Mononuclear cell (primary cell): ENCODE measurements around the gene TSPO2. TPM values are rescaled to one million over a fixed set of nuclear protein-coding genes. Genes with fewer than 3 reads are reported as not detected.

ENCODE experiments used
- H3K27me3 ChIP-seq: 2 replicates; pipeline ENCODE4 v1.6.0; 2011; ENCODE audit warnings: low read length, control low read depth; ENCODE audit not compliant: insufficient read depth
- H3K4me1 ChIP-seq: 2 replicates; pipeline ENCODE4 v1.5.1; 2011; ENCODE audit warnings: mild to moderate bottlenecking, low read length, control low read depth; ENCODE audit not compliant: insufficient read depth
- H3K4me3 ChIP-seq: 2 replicates; pipeline ENCODE4 v1.5.1; 2011; ENCODE audit warnings: mild to moderate bottlenecking, low read length, moderate library complexity
- H3K9me3 ChIP-seq: 2 replicates; pipeline ENCODE4 v1.5.1; 2011; ENCODE audit warnings: low read depth, mild to moderate bottlenecking, control low read depth, low read length
- total RNA-seq: library from RNA; depleted of rRNA; stranded (reverse); fragments of >200 nt; gene quantifications from one replicate; pipeline ENCODE4 v1.2.3, GENCODE V29; 2012

TSPO2 gene
- total RNA-seq, 1 donor, result not detected

GRCh38 chr6:41055149-41055548, 12.9 kb downstream of the TSPO2 start:
- H3K4me3 ChIP-seq, result no peak overlapping the region
- no peaks in the 10 kb centered on the region for H3K9me3 ChIP-seq
- H3K4me1 ChIP-seq, result peaks cover 22% of the 10 kb centered on the region
- H3K27me3 ChIP-seq, result no peaks in the 10 kb centered on the region

- Histone ChIP-seq H3K4me1 (peaks cover 13% of the 10 kb centered on the region), H3K4me3 (no peak overlapping the region), H3K27me3 (no peaks in the 10 kb centered on the region), H3K9me3 (no peaks in the 10 kb centered on the region)
Observed at GRCh38 chr6:41056768-41057490, 14.7 kb downstream of the TSPO2 start.

- Histone ChIP-seq H3K4me1 (peaks cover 4% of the 10 kb centered on the region), H3K4me3 (no peak overlapping the region), H3K9me3 (no peaks in the 10 kb centered on the region)
Observed at GRCh38 chr6:41058783-41059181, 16.5 kb downstream of the TSPO2 start.

GRCh38 chr6:41059556-41059955, 17.3 kb downstream of the TSPO2 start:
- Histone ChIP-seq H3K9me3 (no peaks in the 10 kb centered on the region), H3K27me3 (no peaks in the 10 kb centered on the region), H3K4me1 (peaks cover 4% of the 10 kb centered on the region), H3K4me3 (no peak overlapping the region)

More at GRCh38 chr6:41058783-41059181, 16.5 kb downstream of the TSPO2 start:
- H3K27me3 ChIP-seq, result no peaks in the 10 kb centered on the region

- Histone ChIP-seq H3K4me1 (peaks cover 4% of the 10 kb centered on the region), H3K27me3 (no peaks in the 10 kb centered on the region), H3K9me3 (no peaks in the 10 kb centered on the region), H3K4me3 (no peak overlapping the region)
Observed at GRCh38 chr6:41061196-41061726, 19.0 kb downstream of the TSPO2 start.

GRCh38 chr6:41062056-41062455, 19.8 kb downstream of the TSPO2 start:
- Histone ChIP-seq H3K4me3 (no peak overlapping the region), H3K9me3 (no peaks in the 10 kb centered on the region), H3K27me3 (no peaks in the 10 kb centered on the region), H3K4me1 (peaks cover 4% of the 10 kb centered on the region)

GRCh38 chr6:41063884-41064285, 21.6 kb downstream of the TSPO2 start:
- Histone ChIP-seq H3K4me3 (no peak overlapping the region), H3K27me3 (no peaks in the 10 kb centered on the region), H3K9me3 (no peaks in the 10 kb centered on the region), H3K4me1 (no peaks in the 10 kb centered on the region)

GRCh38 chr6:41064841-41065240, 22.6 kb downstream of the TSPO2 start:
- no peaks in the 10 kb centered on the region for H3K9me3 ChIP-seq
- no peaks in the 10 kb centered on the region for H3K27me3 ChIP-seq
- H3K4me1 ChIP-seq, result no peaks in the 10 kb centered on the region
- no peak overlapping the region for H3K4me3 ChIP-seq

GRCh38 chr6:41065550-41066026, 23.3 kb downstream of the TSPO2 start:
- no peaks in the 10 kb centered on the region for H3K9me3 ChIP-seq
- peaks cover 1% of the 10 kb centered on the region for H3K4me1 ChIP-seq
- no peak overlapping the region for H3K4me3 ChIP-seq
- H3K27me3 ChIP-seq, result no peaks in the 10 kb centered on the region

GRCh38 chr6:41066867-41067304, 24.6 kb downstream of the TSPO2 start:
- Histone ChIP-seq H3K4me1 (peaks cover 9% of the 10 kb centered on the region), H3K27me3 (no peaks in the 10 kb centered on the region), H3K9me3 (no peaks in the 10 kb centered on the region), H3K4me3 (no peak overlapping the region)

GRCh38 chr6:41071501-41071922, 29.2 kb downstream of the TSPO2 start:
- H3K4me1 ChIP-seq, result peaks cover 30% of the 10 kb centered on the region

GRCh38 chr6:41071923-41072835, 29.9 kb downstream of the TSPO2 start, which contains the start of gene OARD1:
Gene OARD1 (minus strand): TSS chr6:41072356. CDS start chr6:41071634, 722 bp downstream.
- H3K27me3 ChIP-seq, result no peaks in the 10 kb centered on the region
- no peaks in the 10 kb centered on the region for H3K9me3 ChIP-seq
- H3K4me3 ChIP-seq, result peak within 1 kb of the TSS; percentile 91
- H3K4me1 ChIP-seq, result peaks cover 30% of the 10 kb centered on the region

More at GRCh38 chr6:41071501-41071922, 29.2 kb downstream of the TSPO2 start:
- H3K4me3 ChIP-seq, result peak overlapping the region; percentile 91
- no peaks in the 10 kb centered on the region for H3K27me3 ChIP-seq
- H3K9me3 ChIP-seq, result no peaks in the 10 kb centered on the region

- no peaks in the 10 kb centered on the region for H3K27me3 ChIP-seq
- no peaks in the 10 kb centered on the region for H3K9me3 ChIP-seq
- H3K4me3 ChIP-seq, result peak within 1 kb of the TSS; percentile 91
- peaks cover 30% of the 10 kb centered on the region for H3K4me1 ChIP-seq
Observed at GRCh38 chr6:41072836-41073202, 30.6 kb downstream of the TSPO2 start, which contains the start of gene NFYA. Gene NFYA (plus strand): TSS chr6:41072974. CDS start chr6:41079090, 6,116 bp downstream.

- no peaks in the 10 kb centered on the region for H3K27me3 ChIP-seq
- peaks cover 30% of the 10 kb centered on the region for H3K4me1 ChIP-seq
- H3K4me3 ChIP-seq, result peak overlapping the region; percentile 91
- H3K9me3 ChIP-seq, result no peaks in the 10 kb centered on the region
Observed at GRCh38 chr6:41073203-41073967, 31.1 kb downstream of the TSPO2 start.
